ENCODE measurements around the gene IL1RAPL1. TPM values are rescaled to one million over a fixed set of nuclear protein-coding genes. Genes with fewer than 3 reads are reported as not detected.
"Not testable (repeated sequence)": the region's sequence is repeated elsewhere in the genome, so short reads cannot be mapped to it uniquely, and the experiment has no call there.

Gene IL1RAPL1
- total RNA-seq, 2 donors from 2014 or later, result 1.2 to 3.0 TPM

DNA sequence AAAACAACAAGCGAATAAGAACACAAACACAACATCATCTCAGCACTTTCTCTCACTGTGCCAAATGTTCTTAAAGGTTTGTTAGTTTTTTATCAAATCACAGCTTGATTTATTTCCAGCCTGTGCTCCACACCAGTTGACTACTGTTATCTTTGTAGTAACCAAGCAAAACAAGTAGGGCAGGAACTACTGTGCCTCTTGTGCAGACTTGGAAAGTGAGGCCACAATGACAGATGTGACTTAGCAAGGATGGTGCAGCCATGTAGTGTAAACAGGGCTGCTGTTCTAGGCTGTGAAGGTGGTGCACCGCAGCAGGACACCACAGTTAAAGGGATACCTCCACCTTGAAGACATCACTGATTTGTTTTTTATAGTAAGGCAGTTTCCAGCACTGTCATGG, 170.0 kb downstream of the IL1RAPL1 start:
- Histone ChIP-seq H3K27me3 (no peaks in the 10 kb centered on the region), H3K4me1 (no peaks in the 10 kb centered on the region), H3K36me3 (no peaks in the 10 kb centered on the region), H3K4me3 (no peak overlapping the region), H3K27ac (peak overlapping the region in 1 of 2 donors; percentile 31), H3K9me3 (no peaks in the 10 kb centered on the region)
- TF ChIP-seq, protein P1, sequence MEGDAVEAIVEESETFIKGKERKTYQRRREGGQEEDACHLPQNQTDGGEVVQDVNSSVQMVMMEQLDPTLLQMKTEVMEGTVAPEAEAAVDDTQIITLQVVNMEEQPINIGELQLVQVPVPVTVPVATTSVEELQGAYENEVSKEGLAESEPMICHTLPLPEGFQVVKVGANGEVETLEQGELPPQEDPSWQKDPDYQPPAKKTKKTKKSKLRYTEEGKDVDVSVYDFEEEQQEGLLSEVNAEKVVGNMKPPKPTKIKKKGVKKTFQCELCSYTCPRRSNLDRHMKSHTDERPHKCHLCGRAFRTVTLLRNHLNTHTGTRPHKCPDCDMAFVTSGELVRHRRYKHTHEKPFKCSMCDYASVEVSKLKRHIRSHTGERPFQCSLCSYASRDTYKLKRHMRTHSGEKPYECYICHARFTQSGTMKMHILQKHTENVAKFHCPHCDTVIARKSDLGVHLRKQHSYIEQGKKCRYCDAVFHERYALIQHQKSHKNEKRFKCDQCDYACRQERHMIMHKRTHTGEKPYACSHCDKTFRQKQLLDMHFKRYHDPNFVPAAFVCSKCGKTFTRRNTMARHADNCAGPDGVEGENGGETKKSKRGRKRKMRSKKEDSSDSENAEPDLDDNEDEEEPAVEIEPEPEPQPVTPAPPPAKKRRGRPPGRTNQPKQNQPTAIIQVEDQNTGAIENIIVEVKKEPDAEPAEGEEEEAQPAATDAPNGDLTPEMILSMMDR (IDR thresholded peaks at IDR 0.05), result no peak
- no peak for DNase-seq (ENCODE audit: low spot score)

GRCh38 chrX:28766561-28766960, 179.3 kb downstream of the IL1RAPL1 start:
- not testable (repeated sequence) for H3K27me3 ChIP-seq; H3K4me1 ChIP-seq; DNase-seq (ENCODE audit: low spot score); H3K36me3 ChIP-seq; H3K9me3 ChIP-seq; H3K4me3 ChIP-seq; H3K27ac ChIP-seq

DNA sequence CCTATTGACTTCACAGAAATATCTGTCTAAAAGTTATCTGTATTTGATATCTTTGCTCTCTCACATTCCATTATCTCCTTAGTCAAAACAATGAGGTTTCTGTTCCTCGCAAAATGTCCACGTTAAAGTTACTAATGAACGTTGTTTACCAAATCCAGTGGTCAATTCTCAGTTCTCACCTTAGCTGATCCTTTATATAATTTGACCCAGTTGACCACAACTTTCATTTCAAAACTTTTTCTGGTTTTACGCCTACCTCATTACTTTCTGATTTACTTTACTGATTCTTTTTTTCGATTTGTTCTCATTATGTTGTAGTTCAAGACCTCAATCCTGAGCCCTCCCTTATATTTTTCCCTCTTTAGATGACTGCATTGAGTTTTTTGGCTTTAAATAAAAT, 186.6 kb downstream of the IL1RAPL1 start:
- DNase-seq (ENCODE audit: low spot score), result no peak
- H3K27ac ChIP-seq, result no peak overlapping the region
- TF ChIP-seq, protein P1 (IDR thresholded peaks at IDR 0.05), result no peak
- H3K4me1 ChIP-seq, result no peaks in the 10 kb centered on the region
- H3K4me3 ChIP-seq, result no peak overlapping the region
- H3K27me3 ChIP-seq, result no peaks in the 10 kb centered on the region
- H3K9me3 ChIP-seq, result no peaks in the 10 kb centered on the region
- H3K36me3 ChIP-seq, result no peaks in the 10 kb centered on the region

- no peak for DNase-seq (ENCODE audit: low spot score)
- Histone ChIP-seq H3K36me3 (no peaks in the 10 kb centered on the region), H3K27ac (no peak overlapping the region), H3K4me1 (no peaks in the 10 kb centered on the region), H3K4me3 (no peak overlapping the region), H3K27me3 (no peaks in the 10 kb centered on the region), H3K9me3 (no peaks in the 10 kb centered on the region)
- TF ChIP-seq, protein P1 (IDR thresholded peaks at IDR 0.05), result no peak
Measured at GRCh38 chrX:28787206-28787605, 200.0 kb downstream of the IL1RAPL1 start.

- H3K4me1 ChIP-seq; H3K9me3 ChIP-seq; H3K36me3 ChIP-seq; H3K27me3 ChIP-seq; H3K27ac ChIP-seq; DNase-seq (ENCODE audit: low spot score); H3K4me3 ChIP-seq: not testable (repeated sequence)
Measured at GRCh38 chrX:28800671-28801070, 213.4 kb downstream of the IL1RAPL1 start.

- TF ChIP-seq, protein P1 (IDR thresholded peaks at IDR 0.05), result no peak
- DNase-seq (ENCODE audit: low spot score), result no peak
- no peaks in the 10 kb centered on the region for H3K36me3 ChIP-seq
Measured at GRCh38 chrX:28802625-28803024, 215.4 kb downstream of the IL1RAPL1 start.

DNA sequence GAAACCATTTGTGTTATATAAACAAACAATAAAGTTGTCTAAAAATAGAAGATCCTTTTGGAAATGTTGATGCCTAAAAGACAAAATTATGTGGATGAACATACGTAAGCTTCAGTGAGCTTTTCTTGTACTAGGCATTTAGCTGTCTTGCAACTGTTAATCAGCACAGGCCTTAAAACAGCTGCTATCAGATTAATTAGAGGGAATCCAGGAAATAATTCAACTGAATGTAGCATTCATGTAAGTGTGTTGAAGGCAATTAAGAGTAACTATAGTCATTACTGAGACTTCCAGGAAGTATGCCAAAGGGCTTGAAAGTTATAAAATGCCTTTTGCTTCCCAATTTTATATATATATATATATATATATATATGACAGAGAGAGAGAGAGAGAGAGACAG, 248.7 kb downstream of the IL1RAPL1 start:
- no peak for DNase-seq (ENCODE audit: low spot score)
- Histone ChIP-seq H3K27ac (no peak overlapping the region), H3K4me1 (no peaks in the 10 kb centered on the region), H3K4me3 (no peak overlapping the region), H3K9me3 (no peaks in the 10 kb centered on the region), H3K36me3 (no peaks in the 10 kb centered on the region), H3K27me3 (no peaks in the 10 kb centered on the region)
- TF ChIP-seq, protein P1 (IDR thresholded peaks at IDR 0.05), result no peak

More at GRCh38 chrX:28802625-28803024, 215.4 kb downstream of the IL1RAPL1 start:
- Histone ChIP-seq H3K4me3 (no peak overlapping the region), H3K27ac (no peak overlapping the region), H3K27me3 (no peaks in the 10 kb centered on the region), H3K4me1 (no peaks in the 10 kb centered on the region), H3K9me3 (peaks cover 0 to 3% of the 10 kb centered on the region in 2 donors)
